NT2/D1 (cell line): Measurements from ENCODE around the gene LRRTM4.
"Not testable (repeated sequence)": the region's sequence is repeated elsewhere in the genome, so short reads cannot be mapped to it uniquely, and the experiment has no call there.

Source experiments
- DNase-seq: peaks from one replicate; pipeline ENCODE4 v3.0.0-alpha.2; 2011; ENCODE audit warnings: low read depth, low spot score
- H3K27me3 ChIP-seq: 2 replicates; pipeline ENCODE4 v1.6.0; 2011; ENCODE audit warnings: mild to moderate bottlenecking; ENCODE audit not compliant: insufficient read length, insufficient read depth
- H3K36me3 ChIP-seq: 2 replicates; pipeline ENCODE4 v1.6.1; 2011; ENCODE audit warnings: mild to moderate bottlenecking, low read length, mixed read lengths; ENCODE audit not compliant: insufficient read depth, insufficient read length
- H3K4me1 ChIP-seq: 2 replicates; pipeline ENCODE4 v1.5.1; 2011; ENCODE audit not compliant: insufficient read depth, insufficient read length
- H3K4me3 ChIP-seq: 2 replicates; pipeline ENCODE4 v1.5.1; 2011; ENCODE audit warnings: low read depth; ENCODE audit not compliant: insufficient read length
- H3K9ac ChIP-seq: 2 replicates; pipeline ENCODE4 v1.6.0; 2011; ENCODE audit warnings: low read depth; ENCODE audit not compliant: insufficient read length
- H3K9me3 ChIP-seq: 2 replicates; pipeline ENCODE4 v1.5.1; 2011; ENCODE audit warnings: mild to moderate bottlenecking, low read length; ENCODE audit not compliant: insufficient read depth
- SUZ12 ChIP-seq: IDR thresholded peaks from 2 replicates; pipeline ENCODE4 v1.6.1; 2011; ENCODE audit not compliant: insufficient read length, insufficient read depth; ENCODE audit errors: extremely low read depth
- YY1 ChIP-seq: IDR thresholded peaks from 2 replicates; pipeline ENCODE4 v1.6.1; 2011; ENCODE audit not compliant: insufficient read length, insufficient read depth
- ZNF274 ChIP-seq: IDR thresholded peaks from 2 replicates; pipeline ENCODE4 v1.6.1; 2011; ENCODE audit warnings: mild to moderate bottlenecking, low read depth, low read length

LRRTM4 gene

GRCh38 chr2:77142141-77142540, 380.0 kb downstream of the LRRTM4 start:
- H3K9ac ChIP-seq: no peak overlapping the region
- H3K36me3 ChIP-seq: no peaks in the 10 kb centered on the region
- no peaks in the 10 kb centered on the region for H3K9me3 ChIP-seq
- TF ChIP-seq YY1: no peak
- TF ChIP-seq SUZ12: no peak
- no peak for TF ChIP-seq ZNF274
- H3K27me3 ChIP-seq: no peaks in the 10 kb centered on the region
- DNase-seq: no peak
- H3K4me3 ChIP-seq: no peak overlapping the region
- H3K4me1 ChIP-seq: no peaks in the 10 kb centered on the region

GRCh38 chr2:77128479-77128878, 393.7 kb downstream of the LRRTM4 start:
- not testable (repeated sequence) for H3K27me3 ChIP-seq, DNase-seq, H3K4me1 ChIP-seq, H3K4me3 ChIP-seq, H3K9ac ChIP-seq, H3K9me3 ChIP-seq, H3K36me3 ChIP-seq

DNA sequence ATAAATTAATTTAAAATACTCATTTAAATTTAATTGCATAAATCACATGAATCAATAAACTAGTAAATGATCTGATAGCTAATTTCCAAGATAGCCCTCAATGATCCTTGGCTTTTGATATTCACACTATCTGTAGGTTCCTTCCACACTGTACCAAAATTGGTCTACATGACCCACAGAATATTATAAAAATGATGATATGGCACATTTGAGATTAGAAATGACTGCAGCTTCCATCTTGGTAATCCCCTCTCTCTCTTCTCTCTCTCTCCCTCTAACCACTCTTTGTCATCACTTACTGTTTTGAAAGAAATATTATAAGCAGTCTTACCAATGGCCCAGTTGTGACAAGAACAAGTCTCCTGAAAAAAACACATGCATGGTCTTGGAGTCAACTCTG, 394.8 kb downstream of the LRRTM4 start:
- no peaks in the 10 kb centered on the region for H3K36me3 ChIP-seq
- no peaks in the 10 kb centered on the region for H3K4me1 ChIP-seq
- no peak for DNase-seq
- H3K9me3 ChIP-seq: no peaks in the 10 kb centered on the region
- H3K27me3 ChIP-seq: no peaks in the 10 kb centered on the region
- no peak overlapping the region for H3K9ac ChIP-seq
- no peak overlapping the region for H3K4me3 ChIP-seq
- TF ChIP-seq SUZ12 (no peak), YY1 (no peak), ZNF274 (no peak)

- TF ChIP-seq SUZ12: no peak
- TF ChIP-seq ZNF274: no peak
- no peak for TF ChIP-seq YY1
- no peak for DNase-seq
- H3K4me1 ChIP-seq: no peaks in the 10 kb centered on the region
- no peaks in the 10 kb centered on the region for H3K36me3 ChIP-seq
- no peak overlapping the region for H3K4me3 ChIP-seq
- H3K27me3 ChIP-seq: no peaks in the 10 kb centered on the region
- H3K9me3 ChIP-seq: no peaks in the 10 kb centered on the region
- H3K9ac ChIP-seq: no peak overlapping the region
These were observed 400.7 kb downstream of the LRRTM4 start for GRCh38 chr2:77121518-77121917.

DNA sequence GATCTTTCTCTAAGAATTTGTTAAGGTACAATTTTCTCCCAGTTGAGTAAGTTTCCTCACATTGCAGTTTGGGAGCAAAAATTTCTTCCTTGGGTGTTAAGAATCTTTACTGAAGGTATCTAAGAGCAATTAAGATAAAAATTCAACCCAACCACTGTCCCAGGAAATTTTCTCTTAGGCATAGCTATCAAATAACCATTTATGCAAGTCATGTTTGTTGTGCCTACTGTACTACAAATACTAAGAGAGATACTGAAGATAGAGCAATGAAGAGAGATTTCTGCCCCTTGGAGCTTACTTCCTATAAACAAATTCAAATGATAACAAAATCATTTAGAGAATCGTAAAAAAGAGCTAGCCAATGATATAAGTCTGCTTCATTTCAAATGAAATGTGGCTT, 402.8 kb downstream of the LRRTM4 start:
- Histone ChIP-seq H3K9ac (no peak overlapping the region), H3K4me3 (no peak overlapping the region), H3K4me1 (no peaks in the 10 kb centered on the region), H3K9me3 (no peaks in the 10 kb centered on the region; the same call in 1 of the 2 replicates), H3K36me3 (no peaks in the 10 kb centered on the region), H3K27me3 (no peaks in the 10 kb centered on the region)
- TF ChIP-seq YY1 (no peak), SUZ12 (no peak), ZNF274 (no peak)
- DNase-seq: no peak

GRCh38 chr2:77108915-77109314, 413.3 kb downstream of the LRRTM4 start:
- H3K36me3 ChIP-seq: no peaks in the 10 kb centered on the region
- TF ChIP-seq SUZ12 (no peak), ZNF274 (no peak), YY1 (no peak)
- DNase-seq: no peak

GRCh38 chr2:77105008-77105407, 417.2 kb downstream of the LRRTM4 start:
- H3K36me3 ChIP-seq: no peaks in the 10 kb centered on the region
- no peak overlapping the region for H3K9ac ChIP-seq
- no peak for DNase-seq
- H3K4me3 ChIP-seq: no peak overlapping the region
- H3K27me3 ChIP-seq: no peaks in the 10 kb centered on the region
- H3K4me1 ChIP-seq: no peaks in the 10 kb centered on the region
- H3K9me3 ChIP-seq: no peaks in the 10 kb centered on the region
- TF ChIP-seq YY1 (no peak), ZNF274 (no peak)

More at GRCh38 chr2:77108915-77109314, 413.3 kb downstream of the LRRTM4 start:
- Histone ChIP-seq H3K27me3 (no peaks in the 10 kb centered on the region), H3K4me3 (no peak overlapping the region), H3K9me3 (no peaks in the 10 kb centered on the region; the same call in 1 of the 2 replicates), H3K9ac (no peak overlapping the region), H3K4me1 (no peaks in the 10 kb centered on the region)

- TF ChIP-seq YY1 (no peak), ZNF274 (no peak), SUZ12 (no peak)
- Histone ChIP-seq H3K36me3 (no peaks in the 10 kb centered on the region), H3K4me1 (no peaks in the 10 kb centered on the region), H3K9ac (no peak overlapping the region), H3K27me3 (no peaks in the 10 kb centered on the region), H3K4me3 (no peak overlapping the region), H3K9me3 (no peaks in the 10 kb centered on the region)
- no peak for DNase-seq
These were observed 417.6 kb downstream of the LRRTM4 start for GRCh38 chr2:77104554-77104953.
